HG03575 (cell line): Measurements from ENCODE around the gene KRT17.
"Not testable (repeated sequence)": the region's sequence is repeated elsewhere in the genome, so short reads cannot be mapped to it uniquely, and the experiment has no call there.

ENCODE experiments used
- ATAC-seq: cut with Tn5 transposase; IDR thresholded peaks from one replicate; pipeline ENCODE4 v1.9.1; 2021; ENCODE audit not compliant: unreplicated experiment, insufficient number of reproducible peaks, low FRiP score; ENCODE audit errors: extremely low read depth

The KRT17 gene

DNA sequence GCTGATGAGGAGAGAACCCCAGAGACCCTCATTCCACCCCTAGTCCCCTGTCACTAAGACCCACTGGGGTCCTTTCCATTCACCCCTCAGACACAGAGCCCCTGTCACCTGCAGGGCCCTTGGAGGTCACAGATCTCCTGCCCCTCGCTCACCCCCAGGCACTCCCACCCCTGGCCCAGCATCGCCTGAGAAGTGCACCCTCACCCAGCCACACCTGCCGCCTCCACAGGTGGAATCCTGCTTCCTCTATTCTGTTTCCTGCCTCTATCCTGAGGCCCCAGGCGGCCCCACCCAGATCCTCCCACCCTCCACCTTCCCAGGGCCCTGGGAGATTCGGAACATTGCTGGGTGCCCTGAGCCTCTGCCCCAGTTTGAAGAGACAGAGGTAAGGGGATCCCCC lies 13.8 kb upstream of the KRT17 start:
- ATAC-seq = no peak

DNA sequence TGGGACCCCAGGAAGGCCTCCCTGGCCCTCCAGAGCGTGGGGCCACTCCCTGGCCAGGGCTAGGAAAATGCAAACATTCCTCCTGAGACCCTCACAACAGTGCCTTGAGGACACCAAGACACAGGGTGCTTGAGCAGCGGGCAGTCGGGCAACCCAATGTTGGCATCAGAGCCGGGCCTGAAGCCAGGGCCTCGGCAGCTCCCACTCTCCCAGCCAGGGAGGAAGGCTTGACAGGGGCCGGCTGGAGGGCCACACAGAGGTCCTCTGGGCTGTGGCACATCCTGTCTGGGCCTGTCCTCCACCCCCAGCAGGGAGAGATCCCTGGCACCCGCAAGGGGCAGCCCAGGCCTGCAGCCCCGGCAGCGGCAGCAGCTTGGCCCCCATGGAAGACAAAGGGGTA lies 12.3 kb upstream of the KRT17 start:
- ATAC-seq = no peak

DNA sequence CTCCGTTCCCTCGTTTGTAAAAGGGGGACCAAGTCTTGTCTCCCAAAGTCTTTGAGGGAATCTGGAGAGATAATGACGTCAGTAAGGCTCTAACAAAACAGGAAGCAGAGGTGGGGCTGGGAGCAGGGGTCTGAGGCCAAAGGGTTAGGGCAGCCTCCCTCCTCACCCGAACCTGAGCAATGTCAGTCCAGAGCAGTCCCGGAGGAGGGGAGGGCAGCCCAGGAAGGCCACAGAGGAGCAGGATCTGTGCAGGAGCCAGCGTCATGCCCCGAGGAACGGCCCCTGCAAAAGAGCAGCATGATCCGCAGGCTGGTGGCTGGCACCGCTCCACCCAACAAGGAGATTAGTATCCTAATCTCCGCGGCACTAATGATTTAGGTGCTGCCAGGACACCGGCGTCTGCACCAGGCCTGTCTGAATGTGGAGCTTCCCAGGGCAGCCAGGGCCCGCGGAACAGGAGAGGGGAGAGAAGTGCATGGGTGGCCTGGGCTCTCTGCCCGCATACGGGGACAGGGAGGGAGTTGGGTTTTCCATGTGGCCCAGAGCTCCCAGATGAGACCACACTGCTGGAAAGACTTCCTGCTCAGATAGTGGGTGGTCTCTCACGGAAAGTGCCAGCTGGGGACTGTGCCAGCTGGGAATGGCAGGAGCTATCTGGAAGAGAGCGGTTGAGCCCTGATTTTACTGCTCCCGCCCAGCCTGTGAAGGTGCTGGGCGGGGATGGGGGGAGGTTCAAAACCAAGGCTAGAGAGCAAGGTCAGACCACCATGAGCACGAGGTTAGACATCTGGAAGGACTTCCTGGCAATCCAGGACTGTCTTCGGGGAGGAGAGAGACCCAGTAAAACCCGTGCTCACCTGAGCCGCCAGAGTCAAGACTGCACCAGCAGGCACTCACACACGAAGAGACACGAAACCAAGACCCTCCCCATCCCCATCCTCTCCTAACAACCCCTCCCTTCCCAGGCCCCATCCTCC lies 11.0 kb upstream of the KRT17 start:
- no peak for ATAC-seq

DNA sequence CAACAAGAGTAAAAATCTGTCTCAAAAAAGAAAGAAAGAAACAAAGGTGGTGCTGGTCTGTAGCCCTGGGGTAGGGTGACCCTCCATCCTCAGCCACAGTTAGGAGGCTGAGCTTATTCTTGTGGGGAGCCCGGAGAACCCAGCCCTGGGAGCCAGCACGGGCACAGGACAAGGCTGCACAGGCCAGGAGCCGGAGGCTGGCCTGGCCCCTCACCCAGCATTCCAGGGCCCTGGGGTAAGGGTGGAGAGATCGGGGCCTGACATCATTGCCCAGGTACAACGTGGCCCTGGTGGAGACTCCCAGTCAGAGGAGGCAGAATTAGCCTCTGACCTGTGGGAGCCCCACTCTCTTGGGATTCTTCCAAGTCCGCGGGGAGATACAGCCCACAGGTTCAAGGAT lies 10.3 kb upstream of the KRT17 start:
- ATAC-seq = no peak

DNA sequence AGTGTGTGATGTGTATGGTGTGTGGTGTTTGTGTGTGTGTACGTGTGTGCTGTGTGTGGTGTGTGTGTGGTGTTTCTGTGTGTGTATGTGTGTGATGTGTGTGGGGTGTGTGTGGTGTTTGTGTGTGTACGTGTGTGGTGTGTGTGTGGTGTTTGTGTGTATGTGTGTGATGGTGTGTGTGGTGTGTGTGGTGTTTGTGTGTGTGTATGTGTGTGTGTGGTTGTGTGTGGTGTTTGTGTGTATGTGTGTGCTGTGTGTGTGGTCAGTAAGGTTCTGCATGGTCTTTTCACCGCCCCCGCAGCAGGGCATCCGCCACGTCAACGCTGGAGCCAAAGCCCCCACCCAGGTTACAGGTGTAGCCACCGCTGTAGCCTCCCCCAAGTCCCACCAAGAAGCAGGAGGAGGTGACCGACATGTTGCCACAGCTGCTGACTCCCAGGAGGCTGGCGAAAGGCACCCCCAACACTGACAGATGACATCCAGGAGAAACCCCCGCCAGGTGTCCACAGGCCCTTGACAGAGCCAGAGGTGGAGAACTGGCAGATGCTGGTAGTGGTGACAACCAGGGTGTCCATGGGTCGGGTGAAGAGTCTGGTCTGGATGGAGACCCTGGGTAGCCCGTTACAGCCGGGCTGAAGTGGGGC lies 9.3 kb upstream of the KRT17 start:
- ATAC-seq = no peak

- ATAC-seq = no peak
Measured at GRCh38 chr17:41632482-41633105, 8.2 kb upstream of the KRT17 start.

DNA sequence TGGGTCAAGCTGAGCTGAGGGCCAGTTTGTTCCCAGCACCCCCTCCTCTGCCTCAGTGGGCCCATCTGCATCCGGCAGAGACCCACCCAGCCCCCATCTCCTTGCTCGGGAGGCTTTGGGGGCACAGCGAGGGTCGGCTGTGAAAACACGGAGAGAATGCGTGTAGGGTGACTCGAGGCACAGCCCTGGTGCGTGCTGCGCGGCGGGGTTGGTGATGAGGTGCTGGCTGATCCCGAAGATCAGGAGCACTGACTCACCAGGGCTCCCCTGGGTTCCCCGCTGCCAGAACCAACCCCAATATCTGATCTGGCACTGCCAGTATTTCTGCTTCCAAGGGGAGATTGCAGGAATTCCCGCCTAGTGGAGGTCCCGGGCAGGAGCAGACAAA lies 7.5 kb upstream of the KRT17 start:
- no peak for ATAC-seq

DNA sequence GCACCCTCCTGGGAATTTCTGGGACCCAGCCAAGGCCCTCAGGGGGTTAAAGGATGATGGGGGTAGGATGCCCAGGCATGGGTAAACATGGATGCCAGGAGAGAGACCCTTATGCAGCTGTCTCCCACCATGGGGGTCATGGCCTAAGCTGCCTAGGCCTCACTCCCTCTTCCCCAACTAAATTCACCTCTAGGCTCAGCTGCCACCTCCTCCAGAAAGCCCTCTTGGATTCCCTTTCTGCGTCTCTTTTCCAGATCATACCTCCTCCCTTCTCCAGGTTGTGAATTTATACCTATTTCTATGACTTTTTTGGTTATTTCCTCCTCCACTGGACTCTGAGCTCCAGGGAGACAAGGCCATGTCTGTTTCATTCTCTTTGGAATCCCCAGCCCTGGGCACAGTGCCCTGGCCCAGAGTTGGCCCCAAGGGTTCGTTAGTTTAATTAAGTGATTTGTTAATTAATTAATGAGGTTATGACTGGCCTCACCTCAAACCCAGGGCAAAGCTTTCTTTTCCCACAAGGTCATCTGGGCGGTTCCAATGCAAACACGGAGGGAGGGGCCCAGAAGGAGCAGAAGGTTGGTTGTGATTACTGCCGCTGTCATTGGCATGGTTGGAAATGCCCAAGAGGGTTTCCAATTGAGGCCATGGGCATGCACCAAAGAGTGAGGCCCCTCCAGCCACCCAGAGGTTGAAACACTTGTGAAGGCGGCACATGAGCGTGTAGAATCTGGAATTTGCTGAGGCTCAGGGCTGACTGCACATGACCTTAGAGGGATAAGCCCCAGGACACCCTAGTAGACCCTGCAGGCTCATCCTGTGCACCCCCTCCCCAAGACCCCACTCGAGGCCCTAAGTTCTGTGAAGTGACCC lies 6.9 kb upstream of the KRT17 start:
- ATAC-seq = no peak

GRCh38 chr17:41629826-41630670 lies 5.7 kb upstream of the KRT17 start:
- no peak for ATAC-seq

DNA sequence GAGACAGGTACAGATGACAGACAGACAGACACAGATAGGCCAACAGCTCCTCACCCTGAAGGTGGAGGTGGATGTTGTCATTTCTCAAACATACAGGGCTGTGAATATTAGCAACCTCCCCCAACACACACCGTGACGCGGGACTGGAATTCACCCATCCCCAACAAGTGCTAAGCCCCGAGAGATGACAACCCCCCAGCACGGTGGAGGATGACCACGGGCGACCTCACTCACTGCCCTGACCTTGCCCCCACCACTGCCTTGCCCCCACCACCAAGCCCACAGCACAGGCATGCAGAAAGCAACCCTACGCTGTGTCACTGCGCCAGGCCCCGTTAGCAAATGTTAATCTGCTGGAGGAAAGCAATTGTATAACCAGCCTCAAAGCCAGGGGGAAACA lies 4.9 kb upstream of the KRT17 start:
- ATAC-seq = no peak

DNA sequence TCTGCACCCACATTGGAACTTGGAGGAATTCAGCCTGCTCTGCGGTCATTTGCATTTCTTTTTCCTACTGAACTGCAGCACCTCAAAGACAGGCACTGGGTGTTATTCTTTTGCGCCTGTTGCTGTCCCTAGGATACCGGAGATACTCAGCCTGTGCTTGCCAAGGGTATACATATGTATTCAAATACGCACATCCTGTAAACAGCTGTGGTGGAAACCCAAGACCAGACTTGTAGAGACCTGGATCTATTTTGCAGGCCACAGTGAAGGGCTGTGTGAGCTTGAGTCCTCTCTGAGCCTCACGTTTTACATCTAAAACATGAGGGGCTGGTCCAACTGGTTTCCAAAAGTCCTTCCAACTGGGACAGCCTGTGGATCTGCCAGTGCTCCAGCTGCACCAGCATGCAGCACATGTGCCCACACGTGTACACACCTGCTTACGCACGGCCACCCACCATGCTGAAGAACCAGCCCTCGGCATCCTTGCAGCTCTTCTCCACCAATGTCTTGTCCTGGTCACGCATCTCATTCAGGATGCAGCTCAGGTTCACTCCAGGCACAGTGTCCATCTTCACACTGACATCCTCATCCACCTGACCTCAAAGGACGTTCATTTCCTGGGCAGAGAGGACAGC lies 4.4 kb upstream of the KRT17 start:
- not testable (repeated sequence) for ATAC-seq

- ATAC-seq = not testable (repeated sequence)
Measured at GRCh38 chr17:41628073-41628370, 3.6 kb upstream of the KRT17 start.

- ATAC-seq = no peak
Measured at GRCh38 chr17:41627316-41628072, 3.1 kb upstream of the KRT17 start.

DNA sequence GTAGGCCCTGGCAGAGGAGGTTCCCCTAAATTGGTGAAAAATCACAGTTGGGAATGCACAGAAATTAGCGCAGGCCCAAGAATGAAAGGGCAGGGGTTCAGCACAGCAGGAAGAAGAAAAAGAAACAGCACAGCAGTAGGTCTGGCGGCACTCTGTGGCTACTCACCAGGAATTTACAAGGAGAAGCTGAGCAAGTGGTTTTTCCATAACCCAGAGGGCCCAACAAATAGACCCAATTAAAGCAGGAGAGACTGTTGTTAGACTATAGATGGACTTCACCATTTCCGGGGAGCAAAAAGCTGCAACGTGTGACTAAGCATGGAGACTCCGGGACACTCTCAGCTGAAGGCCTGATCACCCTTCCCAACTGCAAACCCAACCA lies 2.5 kb upstream of the KRT17 start:
- ATAC-seq = not testable (repeated sequence)

DNA sequence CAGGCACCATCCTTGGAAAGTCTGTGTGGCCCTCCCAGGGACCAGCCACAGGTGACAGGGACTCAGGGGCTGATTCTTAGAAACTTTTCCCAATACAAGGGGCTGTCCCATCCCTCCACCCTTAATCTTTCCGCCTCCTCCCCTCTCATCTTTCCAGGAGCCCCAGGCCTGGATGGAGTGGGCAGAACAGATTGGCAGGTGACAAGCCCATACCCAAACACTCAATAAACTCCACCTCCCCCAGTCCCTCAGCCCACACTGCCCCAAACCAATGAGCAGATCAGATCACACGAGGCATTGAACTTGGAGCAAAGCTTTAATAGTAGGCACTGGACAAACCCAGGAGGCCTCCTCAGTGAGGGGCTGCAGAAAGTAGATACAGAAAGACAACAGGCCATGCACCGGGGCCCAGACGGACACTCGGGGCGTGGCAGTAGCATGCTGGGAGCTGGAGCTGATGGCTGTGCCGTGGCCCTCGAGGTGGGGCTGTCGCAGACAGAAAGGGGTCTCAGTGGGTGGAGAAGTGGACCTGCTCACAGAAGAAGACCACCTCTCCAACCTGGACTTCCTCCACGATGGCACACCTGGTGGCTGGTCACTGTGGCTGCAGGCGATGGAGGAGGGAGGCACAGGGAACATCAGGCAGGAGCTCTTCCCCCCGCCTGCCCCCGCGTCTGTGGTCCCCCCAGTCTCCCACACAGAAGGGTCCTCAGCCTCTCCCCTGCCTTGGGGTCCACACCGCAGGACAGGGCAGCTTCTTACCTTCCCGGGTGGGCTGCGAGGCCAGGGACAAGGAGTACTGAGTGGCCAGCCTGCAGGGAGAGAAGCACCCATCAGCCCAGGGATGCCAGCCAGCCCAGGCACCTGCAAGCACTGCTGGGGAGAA lies 1.9 kb upstream of the KRT17 start:
- not testable (repeated sequence) for ATAC-seq

GRCh38 chr17:41625602-41626001 lies 1.2 kb upstream of the KRT17 start:
- no peak for ATAC-seq
